Liver (tissue), 9 donors: ENCODE results near the gene AGT. TPM values are rescaled to one million over a fixed set of nuclear protein-coding genes. Genes with fewer than 3 reads are reported as not detected.

Experiments used
- DNase-seq: peaks from one replicate; pipeline ENCODE4 v3.0.0-alpha.2; 2017; ENCODE audit warnings: low spot score
- H3K27ac ChIP-seq, 2 donors: one replicate each; pipeline ENCODE4 v1.7.0; 2013; ENCODE audit warnings: inconsistent platforms in 2 of 2, low read length in 2 of 2, control low read depth in 1 of 2, low read depth in 1 of 2, mild to moderate bottlenecking in 1 of 2
- H3K27me3 ChIP-seq, 4 donors: one replicate each; pipeline versions ENCODE4 v1.6.1 to v1.7.0; 2013; ENCODE audit warnings: low read length in 3 of 4, inconsistent platforms in 1 of 4, mild to moderate bottlenecking in 1 of 4, moderate library complexity in 1 of 4; ENCODE audit not compliant: control insufficient read depth in 4 of 4, insufficient read depth in 4 of 4
- H3K36me3 ChIP-seq, 4 donors: one replicate each; pipeline versions ENCODE4 v1.6.1 to v1.7.0; 2013; ENCODE audit warnings: low read length in 3 of 4, mild to moderate bottlenecking in 3 of 4, low read depth in 1 of 4, moderate library complexity in 1 of 4; ENCODE audit not compliant: control insufficient read depth in 4 of 4, insufficient read depth in 3 of 4
- H3K4me1 ChIP-seq, 4 donors: one replicate each; pipeline versions ENCODE4 v1.6.1 to v1.7.0; 2013; ENCODE audit warnings: low read length in 3 of 4, mild to moderate bottlenecking in 3 of 4, moderate library complexity in 1 of 4; ENCODE audit not compliant: control insufficient read depth in 4 of 4, insufficient read depth in 4 of 4
- H3K4me3 ChIP-seq, 3 donors: one replicate each; pipeline versions ENCODE4 v1.6.1 to v1.7.0; 2013; ENCODE audit warnings: low read length in 3 of 3, control low read depth in 1 of 3, low read depth in 1 of 3, mild to moderate bottlenecking in 1 of 3
- H3K9ac ChIP-seq, 2 donors: one replicate each; pipeline ENCODE4 v1.7.0; 2013; ENCODE audit warnings: low read length in 2 of 2, mild to moderate bottlenecking in 2 of 2, moderate library complexity in 2 of 2, control low read depth in 1 of 2, low read depth in 1 of 2
- H3K9me3 ChIP-seq, 4 donors: one replicate each; pipeline versions ENCODE4 v1.6.1 to v1.7.0; 2013; ENCODE audit warnings: low read length in 3 of 4; ENCODE audit not compliant: control insufficient read depth in 4 of 4
- EGR1 ChIP-seq, 2 donors: IDR thresholded peaks; 2 replicates each; pipeline ENCODE4 v1.6.1; 2016 to 2018; ENCODE audit warnings: antibody characterized with exemption in 2 of 2, low read depth in 2 of 2
- FOXA1 ChIP-seq: IDR thresholded peaks from 2 replicates; pipeline ENCODE4 v1.6.1; 2016; ENCODE audit warnings: antibody characterized with exemption
- FOXA2 ChIP-seq: IDR thresholded peaks from 2 replicates; pipeline ENCODE4 v1.6.1; 2016; ENCODE audit warnings: antibody characterized with exemption
- GABPA ChIP-seq, 2 donors: IDR thresholded peaks in 1 of 2; conservative IDR thresholded peaks in 1 of 2; 2 replicates each; pipeline ENCODE4 v1.6.1; 2016; ENCODE audit warnings: antibody characterized with exemption in 2 of 2, mild to moderate bottlenecking in 1 of 2, moderate library complexity in 1 of 2
- HNF4G ChIP-seq: IDR thresholded peaks from 2 replicates; pipeline ENCODE4 v1.6.1; 2016; ENCODE audit warnings: antibody characterized with exemption
- JUND ChIP-seq, 2 donors: IDR thresholded peaks; 2 replicates each; pipeline ENCODE4 v1.6.1; 2016; ENCODE audit warnings: antibody characterized with exemption in 2 of 2
- NR2F2 ChIP-seq: IDR thresholded peaks from 2 replicates; pipeline ENCODE4 v1.6.1; 2016; ENCODE audit warnings: antibody characterized with exemption
- RAD21 ChIP-seq, 2 donors: IDR thresholded peaks; 2 replicates each; pipeline ENCODE4 v1.6.1; 2016; ENCODE audit warnings: antibody characterized with exemption in 2 of 2, mild to moderate bottlenecking in 2 of 2
- RXRA ChIP-seq, 2 donors: IDR thresholded peaks; 2 replicates each; pipeline ENCODE4 v1.6.1; 2017 to 2018; ENCODE audit warnings: antibody characterized with exemption in 2 of 2, mild to moderate bottlenecking in 1 of 2
- TAF1 ChIP-seq: conservative IDR thresholded peaks from 2 replicates; pipeline ENCODE4 v1.6.1; 2016; ENCODE audit warnings: antibody characterized with exemption, mild to moderate bottlenecking
- YY1 ChIP-seq: IDR thresholded peaks from 2 replicates; pipeline ENCODE4 v1.6.1; 2016; ENCODE audit warnings: antibody characterized with exemption, mild to moderate bottlenecking
- WGBS: extraction: QIAGEN DNeasy Blood & Tissue Kit; methylation state at CpG from one replicate; pipeline ENCODE4 v1.1.7; 2013; 5-methylcytosine and 5-hydroxymethylcytosine counted together
- polyA plus RNA-seq, 2 donors: library from polyadenylated mRNA; stranded (reverse) in 1 of 2; unstranded in 1 of 2; fragments of 200-250 nt in 1 of 2; fragments of >200 nt in 1 of 2; fragmentation: Nextera tagmentation in 1 of 2; extraction: Ambion mirVana in 1 of 2; gene quantifications; one replicate each; pipeline versions ENCODE4 v1.2.1 to v1.2.3, GENCODE V29; 2013 to 2015
- total RNA-seq, 2 donors: library from RNA; depleted of rRNA; stranded (reverse); fragments of >200 nt; gene quantifications; one replicate each; pipeline ENCODE4 v1.2.3, GENCODE V29; 2014
- TF ChIP-seq, protein P1 (sequence below): IDR thresholded peaks from 2 replicates; pipeline ENCODE4 v1.6.1; 2016; ENCODE audit warnings: antibody characterized with exemption
- TF ChIP-seq, protein P2 (sequence below): IDR thresholded peaks from 2 replicates; pipeline ENCODE4 v1.6.1; 2016; ENCODE audit warnings: antibody characterized with exemption
- TF ChIP-seq, protein P3 (sequence below): IDR thresholded peaks from 2 replicates; pipeline ENCODE4 v1.6.1; 2016; ENCODE audit warnings: antibody characterized with exemption
- donor health status: healthy.
- donor health status: healthy.
- donor health status: healthy.
- donor health status: healthy.
- donor health status: healthy.

AGT gene
- total and polyA plus RNA-seq, 4 donors, result 1,430 to 5,119 (median 2,089) TPM

DNA sequence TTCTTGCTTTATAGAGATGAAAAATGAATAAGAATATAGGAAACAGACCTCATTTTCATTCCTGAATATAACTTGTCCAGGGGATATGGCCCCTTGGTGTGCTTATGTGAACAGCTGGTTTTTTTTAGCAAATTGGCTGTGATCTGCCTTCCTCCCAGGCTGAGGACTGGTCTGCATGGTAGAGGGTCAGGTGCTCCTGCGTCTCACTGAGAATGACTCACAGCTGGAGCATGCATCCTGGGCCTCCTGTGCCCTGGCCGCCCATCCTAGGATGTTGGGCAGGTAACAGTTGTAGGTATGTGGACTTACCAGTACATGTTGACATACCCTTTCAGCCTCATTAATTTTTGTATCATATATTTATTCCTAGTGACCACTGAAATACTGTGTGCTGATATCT is 29.8 kb downstream of the AGT start:
- Histone ChIP-seq H3K9me3 (no peaks in the 10 kb centered on the region), H3K27ac (no peak overlapping the region), H3K36me3 (peaks cover 8 to 33% (median 26%) of the 10 kb centered on the region in 4 donors)

DNA sequence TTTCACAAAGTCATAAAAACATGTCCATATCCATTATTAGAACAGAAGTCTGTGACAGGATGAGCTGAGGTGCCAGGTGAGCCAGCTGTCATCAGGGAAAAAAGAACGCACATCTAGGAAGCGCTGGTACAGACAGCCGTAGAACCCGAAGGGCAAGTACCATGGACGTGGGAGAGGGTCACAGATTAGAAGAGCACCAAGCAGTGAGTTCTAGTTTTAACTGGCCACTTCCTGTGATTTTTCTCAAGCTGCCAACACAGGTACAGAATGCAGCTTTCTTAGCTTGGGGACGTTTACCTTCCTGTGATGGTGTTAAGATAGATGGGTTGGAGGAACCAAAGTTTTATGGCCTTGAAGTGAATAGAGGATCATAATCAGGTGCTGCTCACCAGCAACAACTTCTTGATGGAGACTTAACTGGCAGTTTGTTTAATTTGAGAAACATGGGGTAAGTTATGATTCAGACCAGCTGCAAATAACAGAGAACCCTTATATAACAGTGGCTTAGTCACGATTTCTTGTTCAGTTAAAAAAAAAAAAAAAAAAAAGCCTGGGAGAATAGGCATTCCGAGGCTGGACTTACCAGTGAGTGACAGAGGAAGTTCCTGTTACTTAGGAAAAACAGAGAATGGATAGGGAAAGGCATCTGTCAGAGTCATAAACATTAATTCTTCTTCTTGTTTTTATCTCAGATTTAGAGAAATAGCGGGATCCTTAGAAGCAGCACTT is 30.9 kb downstream of the AGT start:
- Histone ChIP-seq H3K36me3 (peaks cover 5 to 34% (median 27%) of the 10 kb centered on the region in 4 donors), H3K9me3 (no peaks in the 10 kb centered on the region), H3K4me3 (no peak overlapping the region), H3K9ac (no peak overlapping the region), H3K27ac (no peak overlapping the region), H3K4me1 (peaks cover 17 to 34% (median 25%) of the 10 kb centered on the region in 4 donors), H3K27me3 (no peaks in the 10 kb centered on the region)
- DNase-seq, result no peak
- WGBS, result 93% methylated on average over 9 of the region's 9 CpGs
- no peak for TF ChIP-seq HNF4G
- TF ChIP-seq YY1, result no peak
- TF ChIP-seq FOXA2, result no peak
- TF ChIP-seq, protein P1, sequence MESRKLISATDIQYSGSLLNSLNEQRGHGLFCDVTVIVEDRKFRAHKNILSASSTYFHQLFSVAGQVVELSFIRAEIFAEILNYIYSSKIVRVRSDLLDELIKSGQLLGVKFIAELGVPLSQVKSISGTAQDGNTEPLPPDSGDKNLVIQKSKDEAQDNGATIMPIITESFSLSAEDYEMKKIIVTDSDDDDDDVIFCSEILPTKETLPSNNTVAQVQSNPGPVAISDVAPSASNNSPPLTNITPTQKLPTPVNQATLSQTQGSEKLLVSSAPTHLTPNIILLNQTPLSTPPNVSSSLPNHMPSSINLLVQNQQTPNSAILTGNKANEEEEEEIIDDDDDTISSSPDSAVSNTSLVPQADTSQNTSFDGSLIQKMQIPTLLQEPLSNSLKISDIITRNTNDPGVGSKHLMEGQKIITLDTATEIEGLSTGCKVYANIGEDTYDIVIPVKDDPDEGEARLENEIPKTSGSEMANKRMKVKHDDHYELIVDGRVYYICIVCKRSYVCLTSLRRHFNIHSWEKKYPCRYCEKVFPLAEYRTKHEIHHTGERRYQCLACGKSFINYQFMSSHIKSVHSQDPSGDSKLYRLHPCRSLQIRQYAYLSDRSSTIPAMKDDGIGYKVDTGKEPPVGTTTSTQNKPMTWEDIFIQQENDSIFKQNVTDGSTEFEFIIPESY, result no peak
- no peak for TF ChIP-seq TAF1
- TF ChIP-seq RAD21 (IDR thresholded peaks at IDR 0.05), result no peak

More for the DNA sequence above, 29.8 kb downstream of the AGT start:
- Histone ChIP-seq H3K4me1 (peaks cover 17 to 34% (median 25%) of the 10 kb centered on the region in 4 donors), H3K27me3 (no peaks in the 10 kb centered on the region), H3K9ac (no peak overlapping the region), H3K4me3 (no peak overlapping the region)
- DNase-seq, result no peak
- TF ChIP-seq, protein P2, sequence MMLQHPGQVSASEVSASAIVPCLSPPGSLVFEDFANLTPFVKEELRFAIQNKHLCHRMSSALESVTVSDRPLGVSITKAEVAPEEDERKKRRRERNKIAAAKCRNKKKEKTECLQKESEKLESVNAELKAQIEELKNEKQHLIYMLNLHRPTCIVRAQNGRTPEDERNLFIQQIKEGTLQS, result no peak
- TF ChIP-seq FOXA1 (no peak), RXRA (IDR thresholded peaks at IDR 0.05) (no peak), NR2F2 (no peak), HNF4G (no peak), GABPA (IDR thresholded peaks at IDR 0.05 in 1 of 2, conservative IDR thresholded peaks at IDR 0.05 in 1 of 2) (no peak), EGR1 (IDR thresholded peaks at IDR 0.05; ENCODE audit: low read depth in 2 of 2) (no peak), TAF1 (no peak), JUND (IDR thresholded peaks at IDR 0.05) (no peak), YY1 (no peak), RAD21 (IDR thresholded peaks at IDR 0.05) (no peak)
- TF ChIP-seq, protein P3, sequence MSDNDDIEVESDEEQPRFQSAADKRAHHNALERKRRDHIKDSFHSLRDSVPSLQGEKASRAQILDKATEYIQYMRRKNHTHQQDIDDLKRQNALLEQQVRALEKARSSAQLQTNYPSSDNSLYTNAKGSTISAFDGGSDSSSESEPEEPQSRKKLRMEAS, result no peak
- TF ChIP-seq, protein P1, result no peak
- WGBS, result 96% methylated on average over 2 of the region's 2 CpGs
